ENCODE measurements around the gene ARMC10.
"Not testable (repeated sequence)": the region's sequence is repeated elsewhere in the genome, so short reads cannot be mapped to it uniquely, and the experiment has no call there.

The ARMC10 gene

GRCh38 chr7:103083210-103083609 lies 8.3 kb downstream of the ARMC10 start:
- peaks cover 20% of the 10 kb centered on the region for H3K36me3 ChIP-seq (replicated peaks)
- TF ChIP-seq CTCF (IDR thresholded peaks at IDR 0.05; ENCODE audit: low read depth, low read length, missing control alignments) = no peak
- in situ Hi-C loops (cut with HindIII; ENCODE audit: low pct_ligation_motif_present, low sequenced_read_pairs) = no loop called here
- no peak for DNase-seq
- H3K27ac ChIP-seq = no peak overlapping the region
- no peaks in the 10 kb centered on the region for H3K27me3 ChIP-seq (replicated peaks)
- no peak overlapping the region for H3K4me3 ChIP-seq (ENCODE audit: low read depth, low read length)

- H3K27ac ChIP-seq; H3K4me3 ChIP-seq (ENCODE audit: low read depth, low read length); H3K27me3 ChIP-seq (replicated peaks); DNase-seq; in situ Hi-C loops (cut with HindIII; ENCODE audit: low pct_ligation_motif_present, low sequenced_read_pairs): not testable (repeated sequence)
- peaks cover 18% of the 10 kb centered on the region for H3K36me3 ChIP-seq (replicated peaks)
Measured at GRCh38 chr7:103092321-103092720, 17.4 kb downstream of the ARMC10 start.

GRCh38 chr7:103093429-103093828 lies 18.5 kb downstream of the ARMC10 start:
- DNase-seq = no peak
- H3K27ac ChIP-seq = no peak overlapping the region
- H3K27me3 ChIP-seq (replicated peaks) = no peaks in the 10 kb centered on the region
- H3K4me3 ChIP-seq (ENCODE audit: low read depth, low read length) = no peak overlapping the region
- H3K36me3 ChIP-seq (replicated peaks) = peaks cover 22% of the 10 kb centered on the region
- no peak for TF ChIP-seq CTCF (IDR thresholded peaks at IDR 0.05; ENCODE audit: low read depth, low read length, missing control alignments)
- in situ Hi-C loops (cut with HindIII; ENCODE audit: low pct_ligation_motif_present, low sequenced_read_pairs) = no loop called here

GRCh38 chr7:103094102-103094501 lies 19.2 kb downstream of the ARMC10 start:
- Histone ChIP-seq H3K4me3 (ENCODE audit: low read depth, low read length) (no peak overlapping the region), H3K27ac (no peak overlapping the region), H3K27me3 (replicated peaks) (no peaks in the 10 kb centered on the region), H3K36me3 (replicated peaks) (peaks cover 16% of the 10 kb centered on the region)
- no peak for DNase-seq
- in situ Hi-C loops (cut with HindIII; ENCODE audit: low pct_ligation_motif_present, low sequenced_read_pairs) = no loop called here
- TF ChIP-seq CTCF (IDR thresholded peaks at IDR 0.05; ENCODE audit: low read depth, low read length, missing control alignments) = no peak

GRCh38 chr7:103095558-103095957 lies 20.6 kb downstream of the ARMC10 start:
- H3K27ac ChIP-seq; DNase-seq; H3K27me3 ChIP-seq (replicated peaks); H3K4me3 ChIP-seq (ENCODE audit: low read depth, low read length); in situ Hi-C loops (cut with HindIII; ENCODE audit: low pct_ligation_motif_present, low sequenced_read_pairs): not testable (repeated sequence)
- peaks cover 13% of the 10 kb centered on the region for H3K36me3 ChIP-seq (replicated peaks)

- in situ Hi-C loops (cut with HindIII; ENCODE audit: low pct_ligation_motif_present, low sequenced_read_pairs) = no loop called here
- Histone ChIP-seq H3K4me3 (ENCODE audit: low read depth, low read length) (no peak overlapping the region), H3K27me3 (replicated peaks) (no peaks in the 10 kb centered on the region), H3K36me3 (replicated peaks) (peaks cover 13% of the 10 kb centered on the region), H3K27ac (no peak overlapping the region)
- no peak for DNase-seq
- no peak for TF ChIP-seq CTCF (IDR thresholded peaks at IDR 0.05; ENCODE audit: low read depth, low read length, missing control alignments)
Measured at GRCh38 chr7:103097041-103097440, 22.1 kb downstream of the ARMC10 start.

GRCh38 chr7:103100348-103100747 lies 25.4 kb downstream of the ARMC10 start:
- Histone ChIP-seq H3K36me3 (replicated peaks) (peaks cover 8% of the 10 kb centered on the region), H3K27ac (no peak overlapping the region), H3K4me3 (ENCODE audit: low read depth, low read length) (no peak overlapping the region), H3K27me3 (replicated peaks) (no peaks in the 10 kb centered on the region)
- in situ Hi-C loops (cut with HindIII; ENCODE audit: low pct_ligation_motif_present, low sequenced_read_pairs) = no loop called here
- DNase-seq = no peak
- no peak for TF ChIP-seq CTCF (IDR thresholded peaks at IDR 0.05; ENCODE audit: low read depth, low read length, missing control alignments)
